Activated CD8-positive, alpha-beta memory T cell treated with anti-CD3 and anti-CD28 coated beads for 36 hours (primary cell): Measurements from ENCODE around the gene CACNG1. TPM values are rescaled to one million over a fixed set of nuclear protein-coding genes. Genes with fewer than 3 reads are reported as not detected.

ENCODE experiments used
- CTCF ChIA-PET: fragments of 350-600 bp; sonication (Branson Sonifier 250); formaldehyde crosslinking; loops from one replicate; lab custom pipeline; 2021; ENCODE audit warnings: antibody characterized with exemption; lab: Charles Lee
- POLR2A ChIA-PET: fragments of 350-600 bp; sonication (Branson Sonifier 250); formaldehyde crosslinking; loops from one replicate; lab custom pipeline; 2021; ENCODE audit warnings: antibody characterized with exemption; lab: Charles Lee
- total RNA-seq, 2 experiments: library from RNA; stranded (reverse); gene quantifications; one replicate each; pipeline ENCODE4 v1.2.3, GENCODE V29; 2021

The CACNG1 gene
- total RNA-seq, 2 experiments from 2014 or later, result not detected

DNA sequence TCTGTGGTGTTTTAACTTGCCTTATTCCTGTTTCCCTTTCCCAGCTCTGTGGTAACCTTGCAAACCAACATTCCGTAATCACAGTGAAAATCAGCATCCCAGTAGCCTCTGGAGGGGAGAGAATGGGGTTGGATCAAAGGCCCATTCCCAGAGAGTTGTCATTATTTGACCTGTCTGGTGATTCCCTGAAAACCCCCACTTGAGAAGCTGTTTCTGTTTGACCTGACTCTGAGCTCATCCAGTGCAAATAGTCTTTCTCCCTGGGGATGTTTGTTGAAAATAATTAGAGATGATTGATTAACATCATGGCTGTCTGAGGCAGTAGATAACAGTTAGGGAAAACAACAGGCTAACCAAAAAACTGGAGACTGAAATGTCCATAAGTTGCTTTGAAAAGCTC is 3.0 kb downstream of the CACNG1 start:
- POLR2A ChIA-PET, result interaction anchor here (1.0 kb wide), 1 partner anchor 82 kb away, joined by 3 read pairs; no protein-coding TSS in a partner anchor
- CTCF ChIA-PET, result no interaction called here

DNA sequence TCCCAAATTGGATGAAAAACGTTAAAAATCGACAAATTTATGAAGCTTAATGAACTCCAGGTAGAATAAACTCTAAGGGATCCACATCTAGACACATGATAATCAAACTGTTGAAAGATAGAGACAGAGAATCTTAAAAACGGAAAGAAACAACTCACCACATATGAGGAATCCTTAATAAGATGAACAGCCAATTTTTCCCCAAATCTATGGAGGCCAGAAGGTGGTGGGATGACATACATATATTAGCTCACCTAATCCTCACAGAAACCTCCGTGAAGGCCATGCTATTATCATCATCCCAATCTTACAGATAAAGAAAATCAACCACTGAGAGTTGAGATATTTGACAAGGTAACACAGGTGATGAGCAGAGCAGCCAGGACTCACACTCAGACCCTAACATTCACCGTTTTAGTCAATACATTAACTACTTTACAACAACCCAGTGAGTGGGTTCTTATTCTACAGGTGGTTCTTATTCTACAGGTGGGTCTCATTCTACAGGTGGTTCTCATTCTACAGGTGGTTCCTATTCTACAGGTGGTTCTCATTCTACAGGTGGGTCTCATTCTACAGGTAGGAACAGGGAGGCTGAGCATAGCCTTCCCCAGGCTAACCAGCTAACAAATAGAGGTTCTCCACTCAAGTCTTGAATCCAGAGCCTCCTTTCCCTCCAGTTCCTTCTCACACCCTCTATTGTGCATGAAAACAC is 4.8 kb downstream of the CACNG1 start:
- POLR2A ChIA-PET, result no interaction called here
- CTCF ChIA-PET, result no interaction called here

DNA sequence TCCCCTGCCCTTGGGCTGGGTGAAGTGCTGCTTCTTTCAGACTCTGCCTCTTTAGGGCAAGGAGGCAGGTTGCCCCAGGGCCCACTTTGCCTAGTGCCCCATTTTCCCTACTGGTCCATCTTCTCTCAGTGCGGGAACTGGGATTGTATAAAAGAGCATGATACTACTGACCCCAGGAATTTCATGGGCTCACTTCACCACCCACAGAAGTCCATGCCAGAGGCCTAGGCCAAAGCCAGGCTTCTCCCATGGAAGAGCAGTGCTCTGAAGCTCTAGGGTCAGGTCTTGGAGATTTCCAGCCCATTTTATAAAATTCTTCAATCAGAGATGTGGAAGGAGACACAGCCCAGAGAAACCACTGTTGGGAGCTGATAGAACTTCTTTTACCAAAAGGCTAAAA is 5.7 kb downstream of the CACNG1 start:
- POLR2A ChIA-PET, result no interaction called here
- CTCF ChIA-PET, result no interaction called here

DNA sequence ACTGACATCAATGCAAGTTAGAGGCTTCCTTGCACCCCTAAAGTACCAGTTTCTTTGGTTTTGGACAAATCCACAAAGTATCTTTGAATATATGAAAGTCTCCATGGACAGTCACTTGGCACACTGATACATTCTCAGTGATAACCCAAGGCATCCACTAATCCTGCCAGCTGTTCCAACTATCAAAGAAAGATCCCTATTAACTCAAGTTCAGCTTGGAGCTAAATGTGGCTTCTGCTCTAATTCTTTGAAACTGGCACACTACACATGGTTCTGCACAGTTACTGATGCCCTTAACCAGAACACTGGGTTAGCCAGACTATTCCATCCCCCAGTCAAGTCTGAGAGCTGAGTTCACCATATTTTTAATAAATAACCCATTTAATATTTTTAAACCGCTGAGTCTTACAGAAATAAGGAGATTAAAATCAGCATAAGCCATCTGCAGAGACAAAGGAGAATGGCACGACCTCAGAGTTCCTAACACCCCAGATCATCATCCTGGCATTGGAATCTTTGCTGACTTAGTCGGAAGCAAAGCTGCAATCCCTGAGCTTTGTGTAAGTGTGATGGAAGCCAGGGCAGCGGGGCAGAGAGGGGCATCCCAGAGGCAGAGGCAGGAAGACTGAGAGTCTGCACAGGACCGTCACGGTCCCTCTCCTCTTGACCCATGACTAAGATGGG is 6.3 kb downstream of the CACNG1 start:
- CTCF ChIA-PET, result no interaction called here
- POLR2A ChIA-PET, result no interaction called here

DNA sequence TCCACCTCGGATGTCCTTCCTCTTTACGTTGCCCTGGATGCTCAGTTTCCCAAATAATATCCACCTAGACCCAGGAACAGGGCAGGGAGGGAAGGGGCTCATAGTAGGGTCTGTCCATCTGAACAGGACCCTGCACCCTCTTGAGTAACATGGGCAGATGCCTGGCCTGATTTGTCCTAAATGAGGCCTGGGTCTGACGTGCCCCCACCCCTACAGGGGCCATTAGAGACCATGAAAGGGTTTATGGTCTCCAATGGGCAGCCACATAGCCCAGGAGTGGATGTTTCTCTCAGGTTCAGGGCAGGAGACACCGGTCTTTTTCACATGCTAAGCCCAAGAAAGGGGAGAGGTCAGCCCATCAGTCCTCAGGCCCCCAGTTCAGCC is 6.8 kb downstream of the CACNG1 start:
- POLR2A ChIA-PET, result no interaction called here
- CTCF ChIA-PET, result no interaction called here

DNA sequence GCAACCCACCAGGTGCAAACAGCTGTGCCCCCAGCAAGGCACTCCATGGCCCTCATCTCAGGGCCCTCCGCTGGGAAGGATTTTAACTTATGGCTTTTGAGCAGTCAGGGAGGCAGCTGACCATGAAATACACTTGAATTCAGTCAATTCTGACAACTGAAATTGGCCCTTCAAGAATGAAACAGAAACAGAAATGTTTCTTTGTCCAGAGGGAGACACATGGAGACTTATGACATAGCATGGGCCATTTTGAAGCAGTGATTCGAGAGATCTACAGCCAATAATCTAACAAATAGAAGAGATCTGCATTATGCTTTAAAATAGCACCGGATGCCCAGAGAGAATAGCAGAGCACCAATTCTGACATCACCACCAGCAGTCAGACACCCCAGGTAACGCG is 7.5 kb downstream of the CACNG1 start:
- POLR2A ChIA-PET, result no interaction called here
- CTCF ChIA-PET, result no interaction called here

DNA sequence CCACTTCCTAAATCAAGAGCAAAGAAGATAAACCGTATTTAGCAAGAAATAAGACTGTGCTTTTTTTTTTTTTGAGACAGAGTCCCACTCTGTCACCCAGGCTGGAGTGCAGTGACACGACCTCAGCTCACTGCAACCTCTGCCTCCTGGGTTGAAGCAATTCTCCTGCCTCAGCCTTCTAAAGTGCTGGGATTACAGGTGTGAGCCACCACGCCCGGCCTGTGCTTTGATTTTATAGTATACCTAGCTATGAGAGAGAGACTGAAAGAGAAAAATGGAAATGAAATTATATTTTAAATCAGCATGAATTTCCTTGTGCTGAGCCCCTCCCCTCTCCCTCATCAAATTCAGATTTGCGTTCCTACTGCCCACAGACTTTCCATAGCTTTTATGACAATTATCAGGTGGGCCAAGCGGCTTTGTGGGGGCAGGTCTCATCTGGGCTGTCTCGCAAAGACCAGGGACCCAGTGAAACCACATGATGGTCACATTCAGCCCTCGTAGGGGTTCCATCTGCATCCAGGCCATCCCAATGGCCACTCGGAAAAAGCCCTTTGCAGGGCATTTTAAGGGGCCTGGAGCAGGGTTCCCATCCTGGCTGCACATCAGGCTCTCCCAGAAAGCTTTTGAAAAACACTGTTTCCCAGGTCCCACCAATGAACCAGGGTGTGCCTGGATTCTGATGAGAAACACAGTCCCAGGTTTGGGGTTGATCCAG is 8.5 kb downstream of the CACNG1 start:
- CTCF ChIA-PET, result no interaction called here
- POLR2A ChIA-PET, result no interaction called here

DNA sequence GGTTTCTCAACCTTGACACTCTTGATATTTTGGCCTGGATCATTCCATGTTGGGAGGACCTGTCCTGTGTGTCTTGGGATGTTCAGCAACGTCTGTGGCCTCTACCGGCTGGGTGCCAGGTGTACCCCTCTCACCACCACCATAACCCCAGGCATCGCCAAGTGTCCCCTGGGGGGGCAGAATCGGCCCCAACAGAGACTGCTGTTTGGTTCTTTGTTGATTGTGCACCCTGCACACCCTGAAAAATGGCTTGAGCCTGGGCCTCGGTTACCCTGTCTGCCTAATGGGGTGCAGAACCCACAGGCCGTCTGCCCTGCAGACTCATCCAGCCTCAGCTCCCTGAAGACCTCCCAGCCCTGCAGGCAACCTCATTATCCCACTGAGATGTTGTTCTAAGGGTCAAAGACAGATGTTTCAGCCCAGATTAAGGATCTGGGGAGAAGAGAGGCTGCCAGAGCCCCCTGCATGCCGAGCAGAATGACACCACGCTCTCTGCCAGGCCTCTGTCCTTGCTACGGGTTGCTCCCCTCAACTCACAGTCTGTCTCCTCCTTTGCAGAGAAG is 9.2 kb downstream of the CACNG1 start:
- ChIA-PET POLR2A (no interaction called here), CTCF (no interaction called here)

DNA sequence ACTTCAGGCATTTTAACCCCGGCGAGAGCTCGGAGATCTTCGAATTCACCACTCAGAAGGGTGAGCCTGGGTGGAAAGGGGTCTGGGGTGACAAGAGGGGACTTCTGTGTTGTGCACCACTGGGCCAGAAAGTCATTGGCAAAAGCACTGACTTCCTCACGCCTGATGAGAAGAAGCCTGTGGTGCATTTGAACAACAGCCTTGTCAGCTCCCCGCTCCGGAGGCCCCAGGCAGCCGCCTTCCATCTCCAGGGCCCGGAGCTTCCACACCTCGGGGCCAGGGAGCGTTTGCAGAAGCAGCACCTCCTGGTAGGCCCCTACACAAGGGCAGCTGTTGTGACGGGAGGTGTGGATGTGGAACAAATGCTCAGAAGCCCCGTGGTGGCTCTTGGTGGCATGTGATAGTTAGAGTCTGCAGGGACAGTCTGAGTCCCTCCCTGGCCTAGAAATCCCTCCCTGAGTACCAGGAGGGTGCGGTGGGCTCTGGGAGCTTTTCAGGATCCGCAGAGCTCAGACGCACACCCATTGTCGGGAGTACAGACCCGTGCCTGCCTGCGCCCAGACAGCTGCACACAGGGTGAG is 9.7 kb downstream of the CACNG1 start:
- POLR2A ChIA-PET, result no interaction called here
- CTCF ChIA-PET, result no interaction called here

DNA sequence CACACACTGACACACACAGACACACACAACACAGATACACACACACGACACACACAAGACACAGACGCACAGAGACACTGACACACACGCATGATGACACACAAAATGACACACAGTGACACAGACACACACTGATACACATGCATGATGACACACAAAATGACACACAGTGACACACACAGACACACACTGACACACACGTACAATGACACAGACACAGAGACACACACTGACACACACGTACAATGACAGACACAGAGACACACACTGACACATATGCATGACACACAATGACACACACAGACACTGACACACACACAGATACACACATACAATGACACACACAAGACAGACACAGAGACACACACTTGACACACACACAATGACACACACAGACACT is 10.3 kb downstream of the CACNG1 start:
- POLR2A ChIA-PET, result no interaction called here
- CTCF ChIA-PET, result no interaction called here

DNA sequence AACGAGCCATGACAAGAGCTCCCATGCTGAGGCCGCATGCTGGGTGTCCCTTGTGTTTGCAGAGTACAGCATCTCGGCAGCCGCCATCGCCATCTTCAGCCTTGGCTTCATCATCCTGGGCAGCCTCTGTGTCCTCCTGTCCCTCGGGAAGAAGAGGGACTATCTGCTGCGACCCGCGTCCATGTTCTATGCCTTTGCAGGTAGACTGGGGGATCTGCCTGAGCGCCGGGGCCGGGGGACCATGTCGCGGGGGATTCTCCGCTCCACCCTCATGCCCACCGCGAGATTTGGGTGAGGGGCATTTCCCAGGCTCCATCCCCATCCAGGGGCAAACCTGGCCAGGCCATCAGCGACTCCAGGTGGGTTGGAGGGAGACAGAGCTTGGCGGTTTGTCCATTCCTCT is 10.7 kb downstream of the CACNG1 start:
- ChIA-PET CTCF (no interaction called here), POLR2A (no interaction called here)

DNA sequence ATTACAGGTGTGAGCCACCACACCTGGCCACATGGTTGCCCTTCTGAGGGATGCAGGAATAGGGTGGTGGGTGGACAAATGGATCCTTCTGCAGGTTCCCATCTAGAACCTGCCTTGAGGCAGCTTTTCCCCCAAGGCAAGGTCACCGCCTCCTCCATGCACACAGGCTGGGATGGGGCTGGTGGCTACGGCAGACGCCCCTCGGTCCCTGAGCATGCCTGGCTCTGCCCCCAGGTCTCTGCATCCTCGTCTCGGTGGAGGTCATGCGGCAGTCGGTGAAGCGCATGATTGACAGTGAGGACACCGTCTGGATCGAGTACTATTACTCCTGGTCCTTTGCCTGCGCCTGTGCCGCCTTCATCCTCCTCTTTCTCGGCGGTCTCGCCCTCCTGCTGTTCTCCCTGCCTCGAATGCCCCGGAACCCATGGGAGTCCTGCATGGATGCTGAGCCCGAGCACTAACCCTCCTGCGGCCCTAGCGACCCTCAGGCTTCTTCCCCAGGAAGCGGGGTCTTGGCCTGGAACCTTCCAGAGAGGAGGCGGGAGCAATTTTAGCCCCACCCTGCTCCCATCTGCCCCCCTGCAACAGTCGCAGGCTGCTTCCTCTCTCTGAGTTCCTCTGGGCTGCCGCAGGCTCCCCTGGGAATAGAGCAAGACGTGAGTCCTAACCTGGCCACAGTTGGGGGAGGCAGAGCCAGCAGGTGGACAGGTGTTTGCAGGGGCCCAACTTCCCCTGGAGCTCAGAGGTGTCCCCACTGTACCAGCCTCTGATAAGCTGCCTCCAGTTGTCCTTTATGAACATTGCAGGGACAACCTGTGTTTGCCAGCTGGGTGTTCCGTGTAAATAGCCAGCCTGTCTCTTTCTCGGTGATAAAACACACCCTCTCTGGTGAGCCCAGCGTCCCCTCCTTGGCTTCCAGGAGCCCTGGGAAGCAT is 11.7 kb downstream of the CACNG1 start:
- ChIA-PET CTCF (no interaction called here), POLR2A (no interaction called here)

DNA sequence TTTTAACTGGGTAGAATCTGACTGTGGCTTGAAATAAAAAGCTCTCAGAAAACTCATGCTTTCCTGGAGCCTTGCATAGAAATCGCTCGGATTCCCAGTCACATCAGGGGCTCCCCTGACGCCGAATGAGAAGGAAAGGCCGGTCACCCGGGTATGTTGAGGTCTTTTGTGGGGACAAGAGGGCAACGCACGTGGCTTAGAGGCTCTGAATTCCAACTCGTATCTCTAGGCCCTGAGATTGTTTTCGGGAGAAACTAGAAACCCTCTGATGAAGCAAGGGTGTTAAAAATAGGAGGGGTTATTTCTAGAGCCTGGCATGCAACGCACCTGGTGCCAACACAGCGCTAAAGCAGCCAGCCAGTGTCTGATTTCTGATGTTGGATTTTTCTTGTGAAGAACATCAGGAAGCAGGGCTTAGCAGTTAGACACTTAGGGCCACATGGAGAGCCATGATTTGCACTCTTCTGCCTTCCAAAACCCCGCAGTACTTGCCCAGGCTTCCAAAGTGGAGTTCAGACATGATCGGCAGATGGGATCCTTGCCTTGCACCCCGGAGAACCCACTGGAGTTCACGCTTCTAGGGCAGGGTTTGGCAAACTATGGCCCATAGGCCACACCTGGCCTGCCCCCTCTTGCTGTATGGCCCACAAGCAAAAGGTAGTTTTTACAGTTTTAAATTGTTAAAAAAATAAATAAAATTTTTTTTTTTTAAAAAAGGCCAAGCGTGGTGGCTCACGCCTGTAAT is 12.6 kb downstream of the CACNG1 start:
- POLR2A ChIA-PET, result no interaction called here
- CTCF ChIA-PET, result no interaction called here

DNA sequence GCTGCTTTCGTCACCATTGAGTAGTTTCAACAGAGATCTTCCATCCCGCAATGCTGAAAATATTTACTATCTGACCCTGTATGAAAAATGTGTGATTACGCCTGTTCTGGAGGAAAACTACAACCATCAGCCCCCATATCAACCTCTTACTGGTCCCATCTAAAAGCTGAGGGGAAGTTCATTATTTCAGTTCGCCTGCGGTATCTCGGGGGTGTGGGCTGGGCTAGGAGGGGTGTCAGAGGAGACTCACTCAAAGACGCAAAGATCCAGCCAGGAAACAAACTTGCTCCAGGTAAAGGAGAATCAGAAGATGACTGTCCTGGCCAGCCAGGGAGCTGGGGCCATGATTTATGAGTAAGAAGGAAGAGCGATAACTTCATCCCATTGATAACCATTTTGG is 13.7 kb downstream of the CACNG1 start:
- POLR2A ChIA-PET, result no interaction called here
- CTCF ChIA-PET, result interaction anchor here (0.6 kb wide), 1 partner anchor 359 kb away, joined by 3 read pairs; no protein-coding TSS in a partner anchor

DNA sequence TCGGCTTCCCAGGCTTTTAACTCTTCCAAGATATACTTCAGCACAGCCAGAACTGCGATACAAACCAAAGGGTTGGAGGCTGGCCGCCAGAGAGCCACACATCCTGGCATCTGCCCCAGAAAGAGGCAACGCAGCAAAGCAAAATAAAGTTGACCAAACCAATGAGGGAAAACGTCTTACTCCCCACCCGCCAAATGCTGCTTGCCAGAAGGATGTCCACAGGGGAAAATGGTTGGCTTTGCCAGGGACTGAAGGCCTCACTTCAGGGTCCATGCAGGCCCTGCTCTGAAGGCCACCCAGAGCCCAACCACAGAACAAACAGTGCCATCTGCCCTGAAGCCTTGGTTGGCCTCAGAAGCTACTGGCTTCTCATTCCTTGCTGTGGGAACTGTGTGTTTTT is 15.0 kb downstream of the CACNG1 start:
- POLR2A ChIA-PET, result no interaction called here
- CTCF ChIA-PET, result no interaction called here

DNA sequence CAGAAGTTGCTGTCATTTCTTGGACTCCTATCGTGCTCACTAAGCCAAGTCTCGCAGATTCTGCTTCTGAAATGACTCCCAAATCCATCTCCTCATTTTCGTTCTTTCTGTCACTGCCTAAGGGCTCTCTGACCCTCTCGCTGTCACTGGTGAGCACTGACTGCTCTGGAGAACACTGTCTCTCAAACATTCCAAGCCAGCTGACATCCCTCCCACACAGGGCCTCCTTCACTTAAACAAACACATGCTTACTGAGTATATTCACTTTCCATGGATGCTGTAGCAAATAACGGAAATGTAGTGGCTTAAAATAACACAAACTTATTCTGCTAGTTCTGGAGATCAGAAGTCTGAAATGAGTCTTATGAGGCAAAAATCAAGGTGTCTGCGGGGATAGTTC is 18.8 kb downstream of the CACNG1 start:
- ChIA-PET POLR2A (interaction anchor here (0.7 kb wide), 1 partner anchor 63 kb away, joined by 6 read pairs; no protein-coding TSS in a partner anchor), CTCF (interaction anchor here (0.7 kb wide), 1 partner anchor 33 kb away, joined by 3 read pairs; no protein-coding TSS in a partner anchor)

DNA sequence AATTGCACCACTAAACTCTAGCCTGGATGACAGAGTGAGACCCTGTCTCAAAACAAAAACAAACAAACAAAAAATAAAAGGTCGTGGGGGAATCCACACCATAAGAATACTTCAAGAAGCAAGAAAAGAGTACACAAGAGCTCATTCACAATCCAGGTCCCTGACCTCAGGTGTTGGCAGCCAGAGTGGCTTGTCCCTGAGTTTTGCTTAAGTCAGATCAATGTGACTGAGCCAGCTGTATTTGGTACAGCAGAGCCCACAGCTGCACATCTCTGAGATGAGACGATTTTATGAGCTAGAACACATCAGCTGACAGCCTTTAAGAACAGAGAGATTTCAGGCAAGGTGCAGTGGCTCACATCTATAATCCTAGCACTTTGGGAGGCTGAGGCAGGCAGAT is 22.4 kb downstream of the CACNG1 start:
- ChIA-PET POLR2A (no interaction called here), CTCF (interaction anchor here (1.1 to 1.2 kb wide), 2 partner anchors 9 to 11 kb away, joined by 3 read pairs; no protein-coding TSS in a partner anchor)
